Smooth muscle cell of the brain vasculature (primary cell): Measurements from ENCODE around the gene BAHCC1.

ENCODE experiments used
- DNase-seq: peaks from one replicate; pipeline ENCODE4 v3.0.0-alpha.2; 2012; ENCODE audit warnings: low read depth, low spot score

The BAHCC1 gene

DNA sequence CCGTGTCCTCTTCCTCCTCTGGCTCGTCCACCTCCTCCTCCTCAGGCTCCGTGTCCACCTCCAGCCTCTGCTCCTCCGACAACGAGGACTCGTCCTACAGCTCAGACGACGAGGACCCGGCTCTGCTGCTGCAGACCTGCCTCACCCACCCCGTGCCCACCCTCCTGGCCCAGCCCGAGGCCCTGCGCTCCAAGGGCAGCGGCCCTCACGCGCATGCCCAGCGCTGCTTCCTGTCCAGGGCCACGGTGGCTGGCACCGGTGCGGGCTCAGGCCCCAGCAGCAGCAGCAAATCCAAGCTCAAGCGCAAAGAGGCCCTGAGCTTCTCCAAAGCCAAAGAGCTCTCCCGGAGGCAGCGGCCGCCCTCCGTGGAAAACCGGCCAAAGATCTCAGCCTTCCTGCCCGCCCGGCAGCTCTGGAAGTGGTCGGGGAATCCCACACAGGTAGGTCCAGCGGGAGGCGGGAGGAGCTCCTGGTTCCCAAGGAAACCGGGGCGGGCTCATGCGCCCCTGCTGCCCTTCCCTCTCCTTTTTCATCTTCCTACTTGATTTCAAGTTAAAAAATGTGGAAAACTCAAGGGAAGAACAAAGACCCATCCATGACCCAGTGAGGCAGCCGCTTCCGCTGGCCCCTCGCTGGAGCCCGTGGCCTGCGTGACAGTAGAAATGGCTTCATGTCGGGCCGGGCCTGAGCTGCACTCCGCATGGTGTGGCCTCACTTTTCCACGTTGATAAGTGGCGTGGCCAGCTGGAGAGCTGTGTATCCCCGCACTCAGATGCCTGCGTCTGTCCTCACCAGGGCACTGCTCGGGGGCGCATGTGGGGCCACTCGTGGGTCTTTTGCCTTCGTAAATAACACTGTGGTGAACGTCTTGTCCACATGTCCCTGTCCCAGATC, 66.6 kb downstream of the BAHCC1 start:
- DNase-seq, result no peak

DNA sequence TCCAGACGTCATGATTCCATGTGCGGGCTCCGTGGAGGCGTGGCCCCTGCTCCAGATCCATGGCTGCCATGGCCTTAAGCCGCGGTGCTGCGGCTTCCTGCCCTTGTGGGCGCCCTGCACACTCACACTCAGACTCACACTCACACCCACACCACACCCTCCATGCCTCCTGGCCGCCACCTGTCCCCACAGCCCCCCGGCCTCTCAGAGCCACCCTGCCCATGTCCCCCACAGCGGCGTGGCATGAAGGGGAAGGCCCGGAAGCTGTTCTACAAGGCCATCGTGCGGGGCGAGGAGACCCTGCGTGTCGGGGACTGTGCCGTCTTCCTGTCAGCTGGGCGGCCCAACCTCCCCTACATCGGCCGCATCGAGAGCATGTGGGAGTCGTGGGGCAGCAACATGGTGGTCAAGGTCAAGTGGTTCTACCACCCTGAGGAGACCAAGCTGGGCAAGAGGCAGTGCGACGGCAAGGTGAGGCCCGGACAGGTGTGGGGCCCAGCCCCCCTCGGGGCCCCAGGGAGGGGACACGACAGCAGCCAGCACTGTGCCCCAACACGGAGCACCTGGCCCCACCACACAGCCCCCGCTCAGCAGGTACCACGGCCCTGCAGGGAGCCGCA, 67.4 kb downstream of the BAHCC1 start:
- DNase-seq, result no peak

DNA sequence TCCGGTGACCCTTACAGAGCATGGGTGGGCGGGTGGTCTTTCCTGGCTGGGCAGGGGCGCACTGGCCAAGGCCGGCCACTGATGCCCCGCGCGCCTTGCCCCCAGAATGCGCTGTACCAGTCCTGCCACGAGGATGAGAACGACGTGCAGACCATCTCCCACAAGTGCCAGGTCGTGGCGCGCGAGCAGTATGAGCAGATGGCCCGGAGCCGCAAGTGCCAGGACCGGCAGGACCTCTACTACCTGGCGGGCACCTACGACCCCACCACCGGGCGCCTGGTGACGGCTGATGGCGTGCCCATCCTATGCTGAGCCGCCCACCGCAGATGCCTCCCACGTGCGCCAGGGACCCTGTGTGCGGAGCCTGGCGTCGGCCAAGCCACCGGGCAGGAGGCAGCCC, 68.2 kb downstream of the BAHCC1 start:
- DNase-seq, result no peak

DNA sequence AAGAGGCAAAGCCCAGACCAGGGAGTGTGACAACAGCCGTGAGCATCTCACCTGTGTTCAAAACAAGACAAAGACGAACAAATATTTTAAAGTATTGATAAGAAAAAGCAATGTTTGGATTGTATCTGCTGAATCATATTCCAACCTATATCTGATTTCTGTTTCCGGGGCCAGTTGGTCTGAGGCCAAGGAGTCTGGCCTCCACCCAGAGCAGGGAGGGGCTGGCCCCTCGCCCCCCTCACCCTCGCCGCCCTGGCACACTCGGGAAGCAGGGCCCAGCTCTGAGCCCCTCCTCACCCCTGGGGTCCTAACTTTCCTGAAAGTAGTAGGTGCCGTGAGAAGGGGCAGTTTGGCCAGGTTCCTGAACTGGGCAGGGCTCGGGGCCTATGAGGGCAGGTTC, 69.3 kb downstream of the BAHCC1 start:
- no peak for DNase-seq

GRCh38 chr17:81465910-81466309, 70.7 kb downstream of the BAHCC1 start:
- no peak for DNase-seq

DNA sequence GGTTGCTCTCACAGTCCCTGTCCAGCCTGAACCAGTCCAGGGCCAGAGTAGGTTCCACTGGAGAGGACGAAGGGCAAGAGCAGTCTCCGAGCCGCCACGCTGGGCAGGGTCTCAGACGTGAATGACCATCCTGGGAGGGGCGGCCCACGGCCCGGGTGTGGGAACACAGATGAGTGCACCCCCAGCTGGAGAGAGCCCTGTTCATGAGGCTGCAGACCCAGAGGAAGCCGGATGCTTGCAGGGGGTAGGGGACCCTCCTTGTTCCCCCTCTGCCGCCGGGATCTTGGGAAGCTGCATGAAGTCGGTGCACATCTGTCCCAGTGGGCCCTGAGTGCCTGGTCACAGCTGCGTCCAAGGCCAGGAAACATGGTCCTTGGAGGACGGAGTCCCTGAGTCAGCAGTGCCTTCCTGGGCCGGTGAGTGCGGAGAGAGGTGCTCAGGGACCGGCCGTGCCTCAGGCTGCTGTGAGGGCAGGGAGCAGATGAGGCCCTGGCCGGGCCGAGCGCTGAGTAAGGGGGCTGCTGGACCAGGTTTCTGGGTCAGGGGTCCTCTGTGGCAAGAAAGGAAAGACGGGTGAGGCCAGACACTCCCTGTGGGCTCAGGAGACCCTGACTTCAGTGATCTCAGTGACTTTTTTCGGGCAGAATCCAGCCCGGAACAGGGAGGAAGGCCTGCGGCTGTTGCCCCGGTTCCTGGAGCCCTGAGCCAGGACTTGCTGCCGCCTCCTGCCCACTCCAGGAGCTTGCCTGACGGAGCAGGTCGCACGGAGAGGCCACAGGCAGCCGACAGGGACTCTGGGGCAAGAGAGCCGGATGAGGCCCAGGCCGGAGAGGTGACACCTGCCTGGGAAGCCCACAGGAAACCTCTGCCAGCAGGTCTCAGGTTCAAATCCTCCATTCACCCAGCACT, 71.6 kb downstream of the BAHCC1 start:
- no peak for DNase-seq

- no peak for DNase-seq
These were observed 73.0 kb downstream of the BAHCC1 start for GRCh38 chr17:81468111-81468769.

GRCh38 chr17:81468770-81469121, 73.5 kb downstream of the BAHCC1 start:
- DNase-seq, result no peak

GRCh38 chr17:81469266-81469665, 74.0 kb downstream of the BAHCC1 start:
- no peak for DNase-seq

GRCh38 chr17:81470270-81470943, 75.2 kb downstream of the BAHCC1 start:
- no peak for DNase-seq

- no peak for DNase-seq
These were observed 75.9 kb downstream of the BAHCC1 start for GRCh38 chr17:81470944-81471817.

DNA sequence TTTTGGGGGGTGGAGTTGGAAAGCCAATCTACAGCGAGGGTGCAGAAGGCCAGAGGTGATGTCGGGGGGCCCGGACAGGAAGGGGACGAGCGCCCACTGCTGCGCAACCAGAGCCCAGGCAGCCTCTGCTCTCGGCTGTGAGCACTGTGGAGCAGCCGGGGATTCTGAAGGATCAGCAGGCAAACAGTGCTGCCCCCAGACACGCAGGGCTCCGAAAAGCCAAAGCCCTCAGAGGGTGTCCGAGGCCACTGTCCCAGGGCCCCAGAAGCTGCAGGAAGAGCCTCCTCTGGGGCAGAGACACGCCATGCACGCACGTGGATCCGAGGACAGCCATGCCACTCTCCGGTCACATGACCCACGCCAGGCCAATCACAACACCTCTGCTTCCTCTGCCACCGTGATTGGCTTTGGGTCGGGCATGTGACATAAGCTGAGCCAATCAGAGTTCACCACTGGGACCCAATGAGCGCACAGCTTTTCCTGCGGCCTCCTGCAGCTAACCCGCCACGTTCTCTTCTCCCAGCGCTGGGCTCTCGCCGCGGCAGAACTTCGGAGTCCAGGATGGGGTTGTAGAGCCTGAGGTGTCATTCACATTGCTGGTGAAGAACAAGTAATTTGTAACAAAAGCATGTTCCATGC, 76.7 kb downstream of the BAHCC1 start:
- peak; percentile 85 for DNase-seq

- no peak for DNase-seq
These were observed 77.8 kb downstream of the BAHCC1 start for GRCh38 chr17:81473019-81473418.

- DNase-seq, result no peak
These were observed 79.7 kb downstream of the BAHCC1 start for GRCh38 chr17:81474958-81475357.

DNA sequence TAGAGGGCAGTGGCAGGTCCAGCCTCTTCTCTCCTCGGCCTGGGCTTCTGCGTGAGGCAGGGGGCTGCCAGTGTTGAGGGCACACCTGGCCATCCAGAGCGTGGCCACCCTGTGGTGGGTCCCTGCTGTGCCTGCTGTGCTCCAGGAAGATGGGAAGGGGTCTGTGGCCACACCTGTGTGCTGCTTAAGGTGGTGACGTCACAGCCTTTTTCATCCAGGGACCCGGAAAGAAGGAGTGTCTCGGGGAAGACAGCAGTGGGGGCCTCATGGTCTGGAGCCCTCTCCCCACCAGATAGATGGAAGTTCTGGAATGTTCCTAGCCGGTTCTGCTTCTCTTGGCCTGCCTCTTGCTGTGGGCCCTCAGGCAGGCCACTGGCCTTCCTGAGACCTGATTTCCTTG, 80.8 kb downstream of the BAHCC1 start:
- DNase-seq, result no peak

DNA sequence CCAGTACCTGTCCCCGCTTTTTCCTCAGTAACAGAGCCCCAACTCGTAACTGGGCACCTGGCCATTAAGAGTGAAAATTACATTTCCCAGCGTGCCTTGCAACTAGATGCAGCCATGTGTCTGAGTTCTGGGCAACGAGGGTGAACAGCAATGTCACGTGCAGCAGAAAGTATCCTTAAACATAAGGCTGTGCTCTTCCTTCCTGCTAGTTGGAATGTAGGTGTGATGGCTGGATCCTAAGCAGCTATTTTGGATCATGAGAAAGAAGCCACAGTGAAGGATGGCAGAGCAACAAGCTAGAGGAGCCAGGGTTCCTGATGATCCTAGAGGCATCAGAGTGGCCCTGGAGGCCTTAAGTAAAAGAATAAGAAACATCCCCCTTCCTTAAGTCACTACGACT, 81.4 kb downstream of the BAHCC1 start:
- DNase-seq, result no peak

GRCh38 chr17:81477173-81477572, 81.9 kb downstream of the BAHCC1 start:
- no peak for DNase-seq

- no peak for DNase-seq
These were observed 82.9 kb downstream of the BAHCC1 start for GRCh38 chr17:81478119-81478518.

DNA sequence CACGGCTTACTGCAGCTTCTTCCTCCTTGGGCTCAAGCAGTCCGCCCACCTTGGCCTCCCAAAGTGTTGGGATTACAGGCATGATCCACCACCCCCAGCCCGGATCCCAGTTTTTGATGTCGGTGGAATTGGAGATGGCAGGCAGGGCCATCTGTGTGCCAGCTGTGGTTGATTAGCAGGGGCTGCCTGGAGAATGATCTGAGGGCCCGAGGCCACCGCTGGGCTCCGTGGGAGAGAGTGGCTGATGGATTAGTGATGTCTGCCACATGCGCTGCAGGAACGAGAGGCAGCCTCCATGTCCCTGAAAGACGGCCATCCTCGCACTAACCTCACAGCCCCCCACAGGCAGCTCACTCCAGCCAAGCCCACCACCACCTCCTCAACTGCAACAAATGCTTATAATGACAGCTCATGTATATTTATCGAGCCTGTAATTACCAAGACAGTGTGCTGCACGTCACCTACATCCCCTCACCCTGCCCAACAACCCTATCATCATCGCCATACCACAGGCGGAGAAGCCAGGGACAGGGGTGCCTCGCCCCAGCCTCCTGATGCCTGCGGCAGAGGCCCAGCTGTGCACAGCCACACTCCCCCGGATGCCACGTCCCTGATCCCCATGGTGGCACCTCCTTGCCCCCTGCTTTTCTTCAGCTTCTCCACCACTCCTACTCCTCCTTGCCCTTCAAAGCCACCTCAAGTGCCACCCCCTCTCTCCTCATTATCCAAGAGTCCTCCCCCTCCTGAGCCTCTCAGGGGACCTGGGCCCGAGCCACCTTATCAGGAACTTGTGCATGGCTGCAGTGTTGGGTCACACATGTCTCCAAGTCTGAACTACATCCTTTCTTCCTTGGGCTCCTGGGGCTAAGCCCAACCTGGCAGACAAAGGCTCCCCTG, 84.2 kb downstream of the BAHCC1 start:
- DNase-seq, result no peak
